Measurements from ENCODE around the gene CHCHD3. TPM values are rescaled to one million over a fixed set of nuclear protein-coding genes. Genes with fewer than 3 reads are reported as not detected.

CHCHD3 gene
- total RNA-seq, 1 donor from 2014 or later = 61.5 TPM

DNA sequence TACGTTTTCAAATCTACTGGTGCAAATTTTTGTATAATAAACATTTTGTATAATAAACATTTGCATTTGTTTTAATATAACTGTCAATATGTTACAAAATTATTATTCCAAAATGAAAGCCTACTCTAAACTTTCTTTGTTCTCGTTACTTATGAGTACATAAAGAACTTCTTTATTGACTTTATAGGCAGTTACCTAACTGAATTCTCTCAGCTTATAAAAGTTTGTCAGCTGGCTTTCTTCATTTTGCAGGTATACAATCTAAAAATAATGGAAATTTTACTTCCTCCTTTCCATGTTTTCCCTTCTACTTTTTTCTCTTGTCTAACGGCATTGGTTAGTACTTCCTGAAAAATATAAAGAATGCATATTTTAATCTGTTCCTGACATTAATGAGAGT, 137.1 kb downstream of the CHCHD3 start:
- Mint-ChIP-seq H3K4me3 (ENCODE audit: unreplicated experiment) (no peak overlapping the region), H3K27me3 (ENCODE audit: unreplicated experiment) (no peaks in the 10 kb centered on the region), H3K36me3 (ENCODE audit: unreplicated experiment) (no peaks in the 10 kb centered on the region), H3K27ac (ENCODE audit: unreplicated experiment) (no peak overlapping the region), H3K9me3 (ENCODE audit: unreplicated experiment) (no peaks in the 10 kb centered on the region), H3K4me1 (ENCODE audit: low read depth, unreplicated experiment) (peaks cover 2% of the 10 kb centered on the region)
- no peak for DNase-seq
- no peak for TF ChIP-seq CTCF (IDR thresholded peaks at IDR 0.05; ENCODE audit: partially characterized antibody, unreplicated experiment)

GRCh38 chr7:132943645-132944044, 138.2 kb downstream of the CHCHD3 start:
- H3K9me3 Mint-ChIP-seq (ENCODE audit: unreplicated experiment) = no peaks in the 10 kb centered on the region
- no peak for TF ChIP-seq CTCF (IDR thresholded peaks at IDR 0.05; ENCODE audit: partially characterized antibody, unreplicated experiment)
- no peaks in the 10 kb centered on the region for H3K27me3 Mint-ChIP-seq (ENCODE audit: unreplicated experiment)
- H3K36me3 Mint-ChIP-seq (ENCODE audit: unreplicated experiment) = no peaks in the 10 kb centered on the region
- H3K4me3 Mint-ChIP-seq (ENCODE audit: unreplicated experiment) = no peak overlapping the region
- H3K4me1 Mint-ChIP-seq (ENCODE audit: low read depth, unreplicated experiment) = peaks cover 2% of the 10 kb centered on the region
- no peak overlapping the region for H3K27ac Mint-ChIP-seq (ENCODE audit: unreplicated experiment)
- DNase-seq = no peak

DNA sequence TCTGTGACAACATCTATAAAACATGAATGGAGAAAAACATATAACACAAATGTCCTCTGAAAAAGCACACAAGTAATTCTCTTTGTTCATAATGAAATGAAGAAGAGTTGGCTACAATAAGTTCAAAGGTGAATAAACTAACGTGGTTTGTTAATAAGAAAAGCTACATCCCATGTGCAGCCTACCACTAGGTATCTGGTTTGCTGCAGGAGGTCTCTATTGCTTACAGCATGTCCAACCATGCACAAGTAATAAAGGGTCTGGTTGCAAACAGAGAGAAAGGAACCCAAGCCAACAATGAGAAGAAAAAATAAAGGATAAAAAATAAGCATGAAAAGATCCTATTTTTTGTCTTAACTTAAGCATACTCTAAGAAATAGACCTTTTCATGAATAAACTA, 139.2 kb downstream of the CHCHD3 start:
- H3K4me3 Mint-ChIP-seq (ENCODE audit: unreplicated experiment) = no peak overlapping the region
- no peaks in the 10 kb centered on the region for H3K27me3 Mint-ChIP-seq (ENCODE audit: unreplicated experiment)
- peaks cover 2% of the 10 kb centered on the region for H3K4me1 Mint-ChIP-seq (ENCODE audit: low read depth, unreplicated experiment)
- DNase-seq = no peak
- H3K27ac Mint-ChIP-seq (ENCODE audit: unreplicated experiment) = no peak overlapping the region
- H3K36me3 Mint-ChIP-seq (ENCODE audit: unreplicated experiment) = no peaks in the 10 kb centered on the region
- H3K9me3 Mint-ChIP-seq (ENCODE audit: unreplicated experiment) = no peaks in the 10 kb centered on the region
- no peak for TF ChIP-seq CTCF (IDR thresholded peaks at IDR 0.05; ENCODE audit: partially characterized antibody, unreplicated experiment)

- no peaks in the 10 kb centered on the region for H3K36me3 Mint-ChIP-seq (ENCODE audit: unreplicated experiment)
- no peak for TF ChIP-seq CTCF (IDR thresholded peaks at IDR 0.05; ENCODE audit: partially characterized antibody, unreplicated experiment)
- H3K9me3 Mint-ChIP-seq (ENCODE audit: unreplicated experiment) = no peaks in the 10 kb centered on the region
- no peak for DNase-seq
- H3K27ac Mint-ChIP-seq (ENCODE audit: unreplicated experiment) = no peak overlapping the region
- H3K4me3 Mint-ChIP-seq (ENCODE audit: unreplicated experiment) = no peak overlapping the region
- no peaks in the 10 kb centered on the region for H3K27me3 Mint-ChIP-seq (ENCODE audit: unreplicated experiment)
- H3K4me1 Mint-ChIP-seq (ENCODE audit: low read depth, unreplicated experiment) = peaks cover 2% of the 10 kb centered on the region
Observed at GRCh38 chr7:132941905-132942304, 140.0 kb downstream of the CHCHD3 start.

DNA sequence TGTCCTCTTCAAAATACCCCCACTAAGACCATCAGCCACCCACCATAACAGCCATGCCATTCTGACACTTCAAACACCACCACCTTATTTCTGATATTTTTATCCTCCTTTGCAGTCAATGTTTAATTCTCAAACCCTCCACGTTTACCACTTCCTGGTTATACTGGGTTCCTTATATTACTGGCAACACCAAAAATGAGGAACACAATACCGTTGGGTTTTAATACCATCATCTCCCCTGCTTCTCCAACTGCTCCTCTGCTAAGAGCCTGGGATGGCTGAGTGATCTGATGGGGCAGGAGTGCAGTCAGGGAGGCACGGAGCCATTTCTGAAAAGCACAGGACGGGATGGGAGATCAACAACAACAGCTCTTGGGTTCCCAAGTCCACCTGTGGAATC, 140.5 kb downstream of the CHCHD3 start:
- Mint-ChIP-seq H3K36me3 (ENCODE audit: unreplicated experiment) (no peaks in the 10 kb centered on the region), H3K4me1 (ENCODE audit: low read depth, unreplicated experiment) (peaks cover 2% of the 10 kb centered on the region), H3K4me3 (ENCODE audit: unreplicated experiment) (no peak overlapping the region), H3K27me3 (ENCODE audit: unreplicated experiment) (no peaks in the 10 kb centered on the region), H3K27ac (ENCODE audit: unreplicated experiment) (no peak overlapping the region), H3K9me3 (ENCODE audit: unreplicated experiment) (no peaks in the 10 kb centered on the region)
- TF ChIP-seq CTCF (IDR thresholded peaks at IDR 0.05; ENCODE audit: partially characterized antibody, unreplicated experiment) = no peak
- DNase-seq = no peak
